Kidney capillary endothelial cell (primary cell): ENCODE results near the gene MAP2K6.

Source experiments
- DNase-seq: peaks from one replicate; pipeline ENCODE4 v3.0.0-alpha.2; 2018; ENCODE audit warnings: low spot score

The MAP2K6 gene

DNA sequence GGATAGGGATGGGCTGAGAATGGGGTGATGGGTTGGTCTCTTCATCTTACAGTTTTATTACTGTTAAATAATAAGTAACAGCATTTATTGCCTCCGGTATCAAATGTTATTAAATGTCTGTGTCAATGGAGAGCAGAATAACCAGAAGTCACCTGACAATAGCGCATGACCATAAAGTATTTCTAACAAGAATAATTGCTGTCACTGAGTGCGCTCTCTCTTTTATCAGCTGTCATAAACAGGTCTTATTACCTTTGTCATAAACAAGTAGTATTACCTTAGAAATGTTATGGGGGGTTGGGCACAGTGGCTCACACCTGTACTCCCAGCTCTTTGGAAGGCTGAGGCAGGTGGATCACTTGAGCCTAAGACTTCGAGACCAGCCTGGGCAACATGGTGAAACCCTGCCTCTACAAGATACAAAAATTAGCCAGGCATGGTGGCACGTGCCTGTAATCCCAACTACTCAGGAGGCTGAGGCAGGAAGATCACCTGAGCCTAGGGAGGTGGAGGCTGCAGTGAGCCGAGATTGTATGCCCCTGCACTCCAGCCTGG is 120.6 kb downstream of the MAP2K6 start:
- DNase-seq = no peak

GRCh38 chr17:69538795-69539194 is 124.3 kb downstream of the MAP2K6 start:
- no peak for DNase-seq

- DNase-seq = no peak
Observed at GRCh38 chr17:69539274-69539673, 124.8 kb downstream of the MAP2K6 start.

- DNase-seq = peak; percentile 85
Observed at GRCh38 chr17:69539781-69540319, 125.4 kb downstream of the MAP2K6 start.

GRCh38 chr17:69540356-69540755 is 125.9 kb downstream of the MAP2K6 start:
- no peak for DNase-seq

- no peak for DNase-seq
Observed at GRCh38 chr17:69547230-69547629, 132.7 kb downstream of the MAP2K6 start.

GRCh38 chr17:69547947-69548346 is 133.4 kb downstream of the MAP2K6 start:
- DNase-seq = no peak

DNA sequence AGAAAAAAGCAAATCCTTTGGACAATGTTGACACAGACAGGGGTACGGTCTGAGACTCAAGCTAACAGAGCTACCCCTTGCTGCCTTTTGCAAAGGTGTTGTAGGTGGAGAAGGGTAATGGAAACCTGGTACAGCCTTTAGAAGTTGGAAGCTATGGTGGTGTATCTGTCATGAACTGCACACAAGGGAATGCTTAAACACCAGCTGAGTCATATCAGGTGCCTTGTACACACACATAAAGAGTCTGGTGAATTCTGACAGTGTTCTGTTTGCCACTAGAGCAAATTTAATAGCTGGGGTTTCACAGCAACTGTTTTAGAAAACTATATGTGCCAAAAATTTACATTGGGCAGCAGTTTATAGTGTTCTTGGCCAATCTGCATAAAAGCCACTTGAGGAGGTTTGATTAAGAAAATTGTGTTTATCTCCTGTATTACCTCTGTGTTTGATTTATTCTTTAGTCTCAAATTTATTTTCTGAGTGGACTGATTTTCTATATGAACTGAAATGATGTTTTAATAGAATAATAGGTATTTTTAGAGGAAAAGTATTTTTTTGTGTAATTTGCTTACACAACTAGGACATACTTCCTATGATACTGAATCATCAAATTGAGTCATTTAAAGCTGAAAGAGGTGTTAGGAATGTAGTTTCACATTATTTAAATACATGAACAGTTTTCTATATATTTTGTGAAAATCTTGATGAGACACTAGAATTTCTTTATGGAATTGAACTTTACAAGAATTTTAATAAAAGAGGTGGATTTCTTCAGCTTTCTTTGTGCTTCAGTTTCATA is 136.9 kb downstream of the MAP2K6 start:
- no peak for DNase-seq

- DNase-seq = no peak
Observed at GRCh38 chr17:69552986-69553667, 138.6 kb downstream of the MAP2K6 start.

GRCh38 chr17:69555056-69555455 is 140.6 kb downstream of the MAP2K6 start:
- DNase-seq = no peak

DNA sequence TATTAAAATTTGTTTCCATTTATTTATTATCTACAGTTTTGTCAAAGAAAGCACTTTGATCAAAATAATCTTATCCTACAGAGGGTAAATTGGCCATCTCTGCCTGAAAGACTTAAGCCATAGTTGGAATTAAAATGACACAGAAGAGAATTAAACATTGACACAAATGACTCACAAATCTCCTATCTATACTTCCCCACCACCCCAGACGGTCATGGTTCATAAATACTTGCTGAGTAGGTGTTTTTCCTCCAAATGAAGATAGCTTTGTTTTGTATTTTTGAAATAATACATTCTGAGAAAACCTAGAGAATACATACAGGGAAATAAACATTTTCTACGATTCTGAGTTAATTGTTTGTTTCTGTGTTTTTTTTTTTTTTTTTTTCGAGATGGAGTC is 142.8 kb downstream of the MAP2K6 start:
- no peak for DNase-seq

DNA sequence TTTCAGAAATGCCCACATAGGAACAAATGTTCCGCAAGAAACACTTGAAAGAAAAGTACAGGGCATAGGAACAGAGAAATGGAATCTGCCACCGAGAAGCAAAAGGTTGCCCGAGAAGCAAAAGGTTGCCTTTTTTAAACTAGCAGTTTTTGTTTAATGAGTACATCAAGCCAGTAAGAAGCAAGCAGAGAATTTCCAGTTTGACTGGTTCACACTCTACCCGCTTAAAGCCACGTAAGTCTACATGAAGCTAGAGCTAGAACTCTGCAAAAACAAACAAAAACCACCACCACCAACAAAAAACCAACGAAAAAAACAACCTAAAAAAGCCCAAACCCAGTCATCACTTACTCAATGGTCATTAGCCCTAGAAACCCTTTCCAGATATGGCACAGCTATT is 144.3 kb downstream of the MAP2K6 start:
- DNase-seq = no peak

DNA sequence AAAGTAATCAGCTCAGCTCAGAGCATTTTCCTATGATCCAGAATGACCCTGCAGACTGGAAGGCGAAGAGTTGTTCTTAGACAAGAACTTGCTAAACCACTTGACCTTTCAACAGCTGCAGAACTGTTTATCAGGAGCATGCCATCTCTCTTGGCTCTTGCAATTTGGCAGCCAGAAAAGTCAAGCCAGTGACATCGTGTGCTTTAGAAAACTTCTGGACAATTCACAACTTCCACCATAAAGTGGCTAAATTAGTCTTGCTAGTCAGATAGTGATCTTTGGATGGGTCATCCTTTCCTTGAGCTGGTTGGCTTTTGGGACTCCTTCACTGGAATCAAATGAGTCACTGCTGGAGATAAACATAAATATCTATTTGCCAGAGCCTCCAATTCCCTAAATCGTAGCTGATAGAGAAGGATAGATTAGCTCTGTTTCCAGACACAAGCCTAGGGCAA is 146.5 kb downstream of the MAP2K6 start:
- DNase-seq = no peak

GRCh38 chr17:69561462-69561861 is 147.0 kb downstream of the MAP2K6 start:
- DNase-seq = no peak

- DNase-seq = no peak
Observed at GRCh38 chr17:69565447-69565846, 150.9 kb downstream of the MAP2K6 start.

GRCh38 chr17:69567130-69567529 is 152.6 kb downstream of the MAP2K6 start:
- DNase-seq = no peak

GRCh38 chr17:69572747-69573146 is 158.2 kb downstream of the MAP2K6 start:
- no peak for DNase-seq

DNA sequence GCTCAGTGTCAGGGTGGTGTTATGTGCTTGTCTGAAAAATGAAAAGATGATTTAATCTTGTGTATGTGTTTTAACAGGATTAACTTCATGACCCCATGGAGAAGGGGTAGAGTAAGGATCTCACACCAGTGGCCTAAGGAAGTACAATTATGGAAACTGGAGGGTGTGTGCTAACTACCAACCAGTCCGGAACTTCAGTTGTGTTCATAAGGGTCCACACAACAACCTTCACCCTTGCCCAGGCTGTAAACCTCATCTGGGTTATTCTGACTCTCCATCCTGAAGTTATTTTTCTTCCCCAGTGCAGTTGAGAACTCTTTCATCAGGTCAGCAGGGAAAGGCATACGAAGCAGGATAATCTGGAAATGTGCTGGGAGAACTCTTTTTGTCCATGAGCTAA is 158.9 kb downstream of the MAP2K6 start:
- DNase-seq = no peak

DNA sequence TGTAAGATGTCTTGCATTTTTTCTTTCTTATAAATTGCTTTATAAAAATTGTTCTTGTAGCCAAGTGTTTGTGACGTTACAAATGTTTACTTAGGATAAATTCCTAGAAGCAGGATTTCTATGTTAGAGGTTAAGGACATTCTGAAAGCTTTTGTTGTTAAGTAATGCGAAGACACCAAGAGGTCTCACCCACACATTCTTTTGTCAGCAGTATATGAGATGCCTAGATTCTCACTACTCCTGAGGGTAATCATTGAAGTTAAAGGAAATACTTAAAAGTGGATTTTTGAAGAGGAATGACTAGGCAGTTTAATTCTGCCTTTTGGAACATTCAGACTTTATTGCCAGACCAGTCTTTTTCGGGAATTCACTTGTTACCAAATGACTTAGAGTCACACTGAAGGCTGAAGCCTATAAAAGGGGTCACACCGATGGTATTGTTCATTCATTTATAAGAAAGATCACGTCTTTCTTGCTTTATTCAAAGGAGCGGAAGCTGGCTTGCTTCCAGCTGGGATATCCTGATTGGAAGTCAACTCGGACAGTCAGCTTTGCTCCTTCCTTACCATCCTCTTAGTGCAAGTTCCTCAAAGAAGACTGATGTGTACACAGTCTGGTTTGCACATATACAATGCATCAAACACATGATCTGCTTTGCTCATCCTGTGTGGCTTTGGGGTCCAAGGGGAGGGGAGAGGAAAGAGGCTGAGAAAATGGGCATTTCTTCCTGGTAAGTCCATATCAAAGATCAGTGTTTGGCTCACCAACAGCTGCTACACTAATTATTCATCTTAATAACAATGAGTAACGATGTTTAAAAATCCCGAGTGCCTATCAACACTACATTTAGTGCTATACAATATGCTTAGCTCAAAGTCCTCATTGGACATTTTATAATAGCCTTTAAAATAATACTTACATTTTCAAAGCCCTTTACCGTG is 160.0 kb downstream of the MAP2K6 start:
- no peak for DNase-seq

GRCh38 chr17:69575346-69575761 is 160.9 kb downstream of the MAP2K6 start:
- DNase-seq = no peak

- no peak for DNase-seq
Observed at GRCh38 chr17:69577098-69577497, 162.6 kb downstream of the MAP2K6 start.
